Measurements from ENCODE around the gene C17orf58. TPM values are rescaled to one million over a fixed set of nuclear protein-coding genes. Genes with fewer than 3 reads are reported as not detected.

The C17orf58 gene
- polyA plus RNA-seq, 1 of the 3 experiments (the other 2 are of a cell fraction), result 21.2 TPM

DNA sequence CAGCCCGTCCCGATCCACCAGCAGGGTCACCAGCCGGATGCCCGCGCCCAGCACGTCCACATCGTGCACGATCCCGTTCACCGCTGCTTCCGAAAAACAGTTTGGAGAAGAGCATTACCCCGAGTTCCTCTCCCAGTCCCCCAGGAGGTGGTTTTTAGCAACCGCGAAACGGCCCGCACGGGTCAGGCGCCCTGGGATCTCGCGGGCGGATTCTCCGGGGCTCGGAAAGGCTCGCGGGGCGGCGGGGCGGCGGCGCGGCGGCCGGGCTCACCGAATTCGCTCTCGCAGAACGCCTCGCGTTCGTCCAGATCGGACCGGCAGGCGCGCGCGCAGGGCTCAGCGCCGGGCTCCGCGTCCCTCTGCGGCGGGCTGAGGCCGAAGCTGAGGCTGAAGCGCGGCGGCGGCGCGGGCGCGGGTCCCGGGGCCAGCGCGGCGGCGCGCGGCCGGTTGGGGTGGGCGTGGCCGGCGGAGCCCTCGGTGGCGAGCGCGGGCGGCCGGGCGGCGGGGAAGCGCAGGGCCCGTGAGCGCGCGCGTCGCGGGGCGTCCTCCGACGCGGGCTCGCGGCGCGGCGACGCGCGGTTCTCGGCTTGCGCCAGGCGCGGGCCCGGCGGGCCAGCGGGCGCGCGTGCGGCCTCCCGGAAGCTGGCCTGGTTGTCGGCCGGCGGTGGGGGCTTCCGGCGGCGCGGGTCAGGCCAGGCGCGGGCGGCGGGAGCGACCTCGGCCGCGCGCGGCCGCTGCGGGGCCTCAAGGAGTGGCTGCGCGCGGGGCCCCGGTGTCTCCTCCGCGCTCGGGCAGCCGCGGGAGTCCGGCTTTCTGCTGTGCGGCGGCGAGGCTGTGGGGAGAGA lies 2.9 kb downstream of the C17orf58 start:
- TF ChIP-seq NRF1 (IDR thresholded peaks at IDR 0.05; ENCODE audit: low read depth, low read length) (peak; percentile 17), JUND (IDR thresholded peaks at IDR 0.05) (no peak), EP300 (IDR thresholded peaks at IDR 0.05; ENCODE audit: borderline replicate concordance in 1 of 2, low read depth in 1 of 2, low read length in 1 of 2) (peak in 1 of 2 experiments; percentile 21; a peak in 1 of 4 replicates), RFX5 (IDR thresholded peaks at IDR 0.05; ENCODE audit: low read length) (no peak), EZH2phosphoT487 (IDR thresholded peaks at IDR 0.05; ENCODE audit: borderline replicate concordance, low read depth) (no peak), TAF1 (IDR thresholded peaks at IDR 0.05; ENCODE audit: borderline replicate concordance, low read depth, low read length) (peak; percentile 30; the same call in 1 of the 2 replicates), POLR2AphosphoS5 (IDR thresholded peaks at IDR 0.05; ENCODE audit: low read depth, low read length) (peak; percentile 46; the same call in 1 of the 2 replicates), ELF1 (IDR thresholded peaks at IDR 0.05) (0 out of 2 replicates have a peak, but pooled peaks have one; percentile 41), GABPA (IDR thresholded peaks at IDR 0.05; ENCODE audit: low read depth) (peak; percentile 70), MXI1 (IDR thresholded peaks at IDR 0.05; ENCODE audit: low read depth, low read length) (peak; percentile 32; the same call in 1 of the 2 replicates), NFIC (IDR thresholded peaks at IDR 0.05; ENCODE audit: borderline replicate concordance) (0 out of 2 replicates have a peak, but pooled peaks have one; percentile 9)
- TF ChIP-seq, protein P1, sequence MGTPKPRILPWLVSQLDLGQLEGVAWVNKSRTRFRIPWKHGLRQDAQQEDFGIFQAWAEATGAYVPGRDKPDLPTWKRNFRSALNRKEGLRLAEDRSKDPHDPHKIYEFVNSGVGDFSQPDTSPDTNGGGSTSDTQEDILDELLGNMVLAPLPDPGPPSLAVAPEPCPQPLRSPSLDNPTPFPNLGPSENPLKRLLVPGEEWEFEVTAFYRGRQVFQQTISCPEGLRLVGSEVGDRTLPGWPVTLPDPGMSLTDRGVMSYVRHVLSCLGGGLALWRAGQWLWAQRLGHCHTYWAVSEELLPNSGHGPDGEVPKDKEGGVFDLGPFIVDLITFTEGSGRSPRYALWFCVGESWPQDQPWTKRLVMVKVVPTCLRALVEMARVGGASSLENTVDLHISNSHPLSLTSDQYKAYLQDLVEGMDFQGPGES (IDR thresholded peaks at IDR 0.05; ENCODE audit: low read depth, low read length), result no peak
- TF ChIP-seq, protein P2, sequence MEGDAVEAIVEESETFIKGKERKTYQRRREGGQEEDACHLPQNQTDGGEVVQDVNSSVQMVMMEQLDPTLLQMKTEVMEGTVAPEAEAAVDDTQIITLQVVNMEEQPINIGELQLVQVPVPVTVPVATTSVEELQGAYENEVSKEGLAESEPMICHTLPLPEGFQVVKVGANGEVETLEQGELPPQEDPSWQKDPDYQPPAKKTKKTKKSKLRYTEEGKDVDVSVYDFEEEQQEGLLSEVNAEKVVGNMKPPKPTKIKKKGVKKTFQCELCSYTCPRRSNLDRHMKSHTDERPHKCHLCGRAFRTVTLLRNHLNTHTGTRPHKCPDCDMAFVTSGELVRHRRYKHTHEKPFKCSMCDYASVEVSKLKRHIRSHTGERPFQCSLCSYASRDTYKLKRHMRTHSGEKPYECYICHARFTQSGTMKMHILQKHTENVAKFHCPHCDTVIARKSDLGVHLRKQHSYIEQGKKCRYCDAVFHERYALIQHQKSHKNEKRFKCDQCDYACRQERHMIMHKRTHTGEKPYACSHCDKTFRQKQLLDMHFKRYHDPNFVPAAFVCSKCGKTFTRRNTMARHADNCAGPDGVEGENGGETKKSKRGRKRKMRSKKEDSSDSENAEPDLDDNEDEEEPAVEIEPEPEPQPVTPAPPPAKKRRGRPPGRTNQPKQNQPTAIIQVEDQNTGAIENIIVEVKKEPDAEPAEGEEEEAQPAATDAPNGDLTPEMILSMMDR (IDR thresholded peaks at IDR 0.05), result peak; percentile 23
- TF ChIP-seq, protein P3, sequence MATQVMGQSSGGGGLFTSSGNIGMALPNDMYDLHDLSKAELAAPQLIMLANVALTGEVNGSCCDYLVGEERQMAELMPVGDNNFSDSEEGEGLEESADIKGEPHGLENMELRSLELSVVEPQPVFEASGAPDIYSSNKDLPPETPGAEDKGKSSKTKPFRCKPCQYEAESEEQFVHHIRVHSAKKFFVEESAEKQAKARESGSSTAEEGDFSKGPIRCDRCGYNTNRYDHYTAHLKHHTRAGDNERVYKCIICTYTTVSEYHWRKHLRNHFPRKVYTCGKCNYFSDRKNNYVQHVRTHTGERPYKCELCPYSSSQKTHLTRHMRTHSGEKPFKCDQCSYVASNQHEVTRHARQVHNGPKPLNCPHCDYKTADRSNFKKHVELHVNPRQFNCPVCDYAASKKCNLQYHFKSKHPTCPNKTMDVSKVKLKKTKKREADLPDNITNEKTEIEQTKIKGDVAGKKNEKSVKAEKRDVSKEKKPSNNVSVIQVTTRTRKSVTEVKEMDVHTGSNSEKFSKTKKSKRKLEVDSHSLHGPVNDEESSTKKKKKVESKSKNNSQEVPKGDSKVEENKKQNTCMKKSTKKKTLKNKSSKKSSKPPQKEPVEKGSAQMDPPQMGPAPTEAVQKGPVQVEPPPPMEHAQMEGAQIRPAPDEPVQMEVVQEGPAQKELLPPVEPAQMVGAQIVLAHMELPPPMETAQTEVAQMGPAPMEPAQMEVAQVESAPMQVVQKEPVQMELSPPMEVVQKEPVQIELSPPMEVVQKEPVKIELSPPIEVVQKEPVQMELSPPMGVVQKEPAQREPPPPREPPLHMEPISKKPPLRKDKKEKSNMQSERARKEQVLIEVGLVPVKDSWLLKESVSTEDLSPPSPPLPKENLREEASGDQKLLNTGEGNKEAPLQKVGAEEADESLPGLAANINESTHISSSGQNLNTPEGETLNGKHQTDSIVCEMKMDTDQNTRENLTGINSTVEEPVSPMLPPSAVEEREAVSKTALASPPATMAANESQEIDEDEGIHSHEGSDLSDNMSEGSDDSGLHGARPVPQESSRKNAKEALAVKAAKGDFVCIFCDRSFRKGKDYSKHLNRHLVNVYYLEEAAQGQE (IDR thresholded peaks at IDR 0.05; ENCODE audit: low read depth, low read length), result peak; percentile 19; the same call in 1 of the 2 replicates
- H3K79me2 ChIP-seq (ENCODE audit: insufficient read depth), result 0 out of 2 replicates have a peak, but pooled peaks cover 6% of the 10 kb centered on the region
- H3K9me2 ChIP-seq, result no peaks in the 10 kb centered on the region
- H3K27ac ChIP-seq (ENCODE audit: low read depth in 2 of 2, low read length in 1 of 2), result peak overlapping the region; percentile 86 to 87
- POLR2A ChIA-PET, result interaction anchor here (0.5 to 1.3 kb wide), 4 partner anchors 26 to 84 kb away, joined by 4 to 6 read pairs (median 4); no protein-coding TSS in a partner anchor
- H3K4me2 ChIP-seq, result peak overlapping the region; percentile 92
- peak overlapping the region; percentile 65 to 85 for H3K4me3 ChIP-seq (ENCODE audit: low read depth in 2 of 2, low read length in 1 of 2)
- under 1% methylated on average over 44 of the region's 144 CpGs for WGBS (ENCODE audit: low lambda C conversion rate)
- H3K27me3 ChIP-seq (ENCODE audit: insufficient read depth), result no peaks in the 10 kb centered on the region
- peaks cover 37% of the 10 kb centered on the region for H3F3A ChIP-seq (replicated peaks; ENCODE audit: insufficient read depth)
- peak overlapping the region; percentile 95 for H2AFZ ChIP-seq (ENCODE audit: low read depth)
- peaks cover 0 to 5% of the 10 kb centered on the region in 2 experiments for H3K36me3 ChIP-seq (replicated peaks in 1 of 2; ENCODE audit: control insufficient read depth in 1 of 2, insufficient read depth in 2 of 2, low read length in 1 of 2)
- CTCF ChIA-PET, result interaction anchor here (1.0 to 1.6 kb wide), 5 partner anchors 9 to 29 kb away, joined by 3 to 9 read pairs (median 4); no protein-coding TSS in a partner anchor
- no peaks in the 10 kb centered on the region for H4K20me1 ChIP-seq (ENCODE audit: insufficient read depth)
- no peaks in the 10 kb centered on the region for H3K9me3 ChIP-seq
- peaks cover 6 to 23% of the 10 kb centered on the region in 2 experiments for H3K4me1 ChIP-seq (ENCODE audit: control insufficient read depth in 1 of 2, insufficient read depth in 2 of 2, low read depth in 1 of 2, low read length in 1 of 2)
- H3K9ac ChIP-seq, result peak overlapping the region; percentile 90
- DNase-seq, result peak; percentile 98
